Suprapubic skin (tissue), 3 donors: Measurements from ENCODE around the gene HELLS.

Source experiments
- CTCF ChIP-seq, 2 donors: fragments of 200-600 bp in 1 of 2; fragments of 450-650 bp in 1 of 2; sonication (generic) in 1 of 2; IDR thresholded peaks; one replicate each; pipeline ENCODE4 v1.5.1; 2016 to 2019; ENCODE audit warnings: antibody characterized with exemption in 2 of 2, mild to moderate bottlenecking in 1 of 2, moderate library complexity in 1 of 2
- POLR2AphosphoS5 ChIP-seq, 3 donors: sonication (generic); formaldehyde crosslinking; IDR thresholded peaks; one replicate each; pipeline ENCODE4 v1.6.1; 2017; ENCODE audit warnings: antibody characterized with exemption in 3 of 3

GRCh38 chr10:94496010-94496409, 49.6 kb upstream of the HELLS start:
- TF ChIP-seq POLR2AphosphoS5 (IDR thresholded peaks at IDR 0.05), result no peak
- TF ChIP-seq CTCF (IDR thresholded peaks at IDR 0.05), result no peak
